ENCODE data around the gene IRAG1.
A peak's percentile ranks its signal among the peaks of the same experiment; 100 is the strongest.

Gene IRAG1, protein sequence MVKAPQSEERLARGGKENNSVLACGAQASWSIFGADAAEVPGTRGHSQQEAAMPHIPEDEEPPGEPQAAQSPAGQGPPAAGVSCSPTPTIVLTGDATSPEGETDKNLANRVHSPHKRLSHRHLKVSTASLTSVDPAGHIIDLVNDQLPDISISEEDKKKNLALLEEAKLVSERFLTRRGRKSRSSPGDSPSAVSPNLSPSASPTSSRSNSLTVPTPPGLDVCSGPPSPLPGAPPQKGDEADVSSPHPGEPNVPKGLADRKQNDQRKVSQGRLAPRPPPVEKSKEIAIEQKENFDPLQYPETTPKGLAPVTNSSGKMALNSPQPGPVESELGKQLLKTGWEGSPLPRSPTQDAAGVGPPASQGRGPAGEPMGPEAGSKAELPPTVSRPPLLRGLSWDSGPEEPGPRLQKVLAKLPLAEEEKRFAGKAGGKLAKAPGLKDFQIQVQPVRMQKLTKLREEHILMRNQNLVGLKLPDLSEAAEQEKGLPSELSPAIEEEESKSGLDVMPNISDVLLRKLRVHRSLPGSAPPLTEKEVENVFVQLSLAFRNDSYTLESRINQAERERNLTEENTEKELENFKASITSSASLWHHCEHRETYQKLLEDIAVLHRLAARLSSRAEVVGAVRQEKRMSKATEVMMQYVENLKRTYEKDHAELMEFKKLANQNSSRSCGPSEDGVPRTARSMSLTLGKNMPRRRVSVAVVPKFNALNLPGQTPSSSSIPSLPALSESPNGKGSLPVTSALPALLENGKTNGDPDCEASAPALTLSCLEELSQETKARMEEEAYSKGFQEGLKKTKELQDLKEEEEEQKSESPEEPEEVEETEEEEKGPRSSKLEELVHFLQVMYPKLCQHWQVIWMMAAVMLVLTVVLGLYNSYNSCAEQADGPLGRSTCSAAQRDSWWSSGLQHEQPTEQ

DNA sequence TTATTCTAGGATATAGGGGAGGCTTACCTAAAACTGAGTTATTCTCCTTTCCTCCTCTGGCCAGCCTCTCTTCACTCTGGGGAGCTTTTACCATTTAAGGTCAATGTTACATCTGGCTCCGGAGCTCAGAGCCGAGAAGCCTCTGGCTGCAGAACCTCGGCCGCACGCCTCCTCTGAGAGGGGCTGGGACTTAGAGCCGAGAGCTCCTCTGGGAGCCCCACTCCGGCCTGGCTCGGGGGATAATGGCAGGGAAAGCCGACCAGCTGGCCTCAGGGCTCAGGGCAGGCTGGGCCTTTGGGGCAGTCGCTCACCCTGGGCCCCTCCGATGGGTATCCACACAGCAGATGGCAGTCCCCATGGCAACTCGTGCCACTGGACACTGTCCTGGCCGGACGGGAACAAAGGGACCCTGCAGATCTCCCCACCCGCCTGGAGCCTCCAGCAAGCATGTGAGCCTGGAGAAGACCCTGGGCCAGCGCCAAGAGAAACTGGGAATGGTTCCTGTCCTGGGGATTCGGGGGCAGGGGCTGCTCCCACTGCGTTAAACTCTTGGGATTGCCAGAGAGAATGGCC lies at the start of gene IRAG1:
Gene IRAG1, minus strand, starts transcription at position 247 of the 573 bp plus-strand sequence. Its CDS starts 153 bp downstream, at position 94.
- peak within 1 kb of the TSS; percentile 89 for H3K4me3 ChIP-seq (ENCODE audit: low read length)
- peak within 1 kb of the TSS; percentile 91 for H3K9ac ChIP-seq (ENCODE audit: low read length)

DNA sequence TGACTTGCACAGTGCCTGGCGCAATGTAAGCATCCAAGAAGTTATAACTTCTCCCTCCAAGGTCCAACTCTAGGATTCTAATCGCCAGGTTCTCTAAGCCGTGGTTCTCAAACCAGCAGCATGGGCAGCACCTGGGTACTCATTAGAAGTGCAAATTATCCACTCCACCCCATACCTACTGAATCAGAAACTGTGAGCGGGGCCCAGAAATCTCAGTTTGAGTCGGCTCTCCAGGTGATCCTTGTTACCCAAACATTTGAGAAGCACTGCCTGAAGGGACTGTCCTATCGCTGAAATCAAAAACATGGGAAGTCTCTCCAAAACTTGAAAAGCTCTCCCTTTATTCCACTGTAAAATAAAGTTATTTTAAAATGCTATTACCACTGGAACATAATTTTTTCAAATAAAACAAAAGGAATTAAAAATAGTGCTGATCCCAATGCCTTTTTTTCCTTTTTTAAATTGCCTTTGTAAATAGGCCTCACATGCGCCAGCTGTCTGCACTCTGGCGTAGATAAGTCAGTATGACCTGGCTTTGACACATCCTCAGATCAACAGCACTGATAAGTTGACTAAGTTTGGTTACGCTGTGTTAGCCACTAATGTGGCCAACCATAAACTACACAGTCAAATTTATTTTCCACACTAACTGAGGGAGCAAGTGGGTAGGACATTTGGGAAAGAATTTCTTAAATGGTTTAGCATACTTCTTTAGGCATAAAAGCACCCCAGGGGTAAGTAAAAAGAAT lies 49.1 kb upstream of the IRAG1 start:
- no peaks in the 10 kb centered on the region for H3K4me1 ChIP-seq (ENCODE audit: control insufficient read depth, insufficient read depth, low read length)
- no peak overlapping the region for H3K27ac ChIP-seq (ENCODE audit: low read depth, low read length)
- H3K9ac ChIP-seq (ENCODE audit: low read length): no peak overlapping the region
- no peaks in the 10 kb centered on the region for H3K27me3 ChIP-seq (ENCODE audit: control insufficient read depth, insufficient read depth, low read length)
- no peak overlapping the region for H3K4me3 ChIP-seq (ENCODE audit: low read length)
- no peaks in the 10 kb centered on the region for H3K36me3 ChIP-seq (ENCODE audit: control insufficient read depth, insufficient read depth, low read length)

More for the DNA sequence above, at the start of gene IRAG1:
- H3K27me3 ChIP-seq (ENCODE audit: control insufficient read depth, insufficient read depth, low read length): no peaks in the 10 kb centered on the region
- H3K4me1 ChIP-seq (ENCODE audit: control insufficient read depth, insufficient read depth, low read length): peaks cover 26% of the 10 kb centered on the region
- no peaks in the 10 kb centered on the region for H3K36me3 ChIP-seq (ENCODE audit: control insufficient read depth, insufficient read depth, low read length)
- H3K27ac ChIP-seq (ENCODE audit: low read depth, low read length): peak within 1 kb of the TSS; percentile 94

DNA sequence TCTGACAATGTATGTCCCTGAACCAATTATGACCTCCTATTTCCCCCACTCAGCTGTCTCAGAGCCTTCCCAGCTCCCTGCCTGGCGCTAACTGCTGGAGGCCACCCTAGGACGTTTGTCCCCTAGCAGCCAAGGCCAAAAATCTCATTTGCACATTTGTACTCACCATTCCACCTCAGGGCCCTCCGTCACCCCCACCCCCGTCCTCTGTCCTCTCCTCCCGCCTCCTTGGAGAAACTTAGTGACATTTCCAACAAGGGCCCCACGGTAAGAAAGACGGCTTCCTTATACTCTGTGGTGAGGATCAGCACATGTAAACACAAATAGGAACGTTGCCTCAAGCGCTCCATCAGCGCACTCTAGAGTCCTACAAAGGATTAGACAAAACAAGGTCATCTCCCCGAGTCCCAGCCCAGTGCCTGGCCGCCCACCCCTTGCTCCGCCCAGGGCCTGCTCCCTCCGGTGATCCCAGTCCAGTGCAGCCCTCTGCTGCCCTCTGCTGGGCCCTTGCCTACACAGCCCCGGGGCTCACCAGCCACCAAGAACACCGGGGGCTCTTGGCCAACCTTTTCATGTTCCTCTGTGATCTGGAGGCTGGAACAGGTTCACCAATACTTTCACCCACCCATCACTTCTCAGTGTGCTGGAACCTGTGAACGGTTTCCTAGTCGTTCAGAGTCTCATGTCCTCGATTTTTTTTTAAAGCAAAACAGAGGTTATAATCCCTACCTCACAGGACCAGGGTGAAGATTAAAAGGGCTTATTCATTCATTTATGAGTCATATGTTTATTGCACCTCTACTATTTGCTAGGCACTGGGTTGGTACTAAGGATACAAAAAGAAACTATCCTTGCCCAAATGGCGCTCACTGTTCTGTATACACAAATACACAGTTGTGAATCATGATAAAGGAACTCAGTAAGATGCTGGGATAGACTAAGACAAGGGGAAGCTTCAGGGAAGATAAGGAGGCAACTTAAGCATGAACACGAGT lies 42.2 kb upstream of the IRAG1 start:
- H3K9ac ChIP-seq (ENCODE audit: low read length): no peak overlapping the region
- H3K27ac ChIP-seq (ENCODE audit: low read depth, low read length): peak overlapping the region; percentile 63
- H3K27me3 ChIP-seq (ENCODE audit: control insufficient read depth, insufficient read depth, low read length): no peaks in the 10 kb centered on the region
- H3K4me3 ChIP-seq (ENCODE audit: low read length): peak overlapping the region; percentile 40
- peaks cover 5% of the 10 kb centered on the region for H3K4me1 ChIP-seq (ENCODE audit: control insufficient read depth, insufficient read depth, low read length)
- no peaks in the 10 kb centered on the region for H3K36me3 ChIP-seq (ENCODE audit: control insufficient read depth, insufficient read depth, low read length)

DNA sequence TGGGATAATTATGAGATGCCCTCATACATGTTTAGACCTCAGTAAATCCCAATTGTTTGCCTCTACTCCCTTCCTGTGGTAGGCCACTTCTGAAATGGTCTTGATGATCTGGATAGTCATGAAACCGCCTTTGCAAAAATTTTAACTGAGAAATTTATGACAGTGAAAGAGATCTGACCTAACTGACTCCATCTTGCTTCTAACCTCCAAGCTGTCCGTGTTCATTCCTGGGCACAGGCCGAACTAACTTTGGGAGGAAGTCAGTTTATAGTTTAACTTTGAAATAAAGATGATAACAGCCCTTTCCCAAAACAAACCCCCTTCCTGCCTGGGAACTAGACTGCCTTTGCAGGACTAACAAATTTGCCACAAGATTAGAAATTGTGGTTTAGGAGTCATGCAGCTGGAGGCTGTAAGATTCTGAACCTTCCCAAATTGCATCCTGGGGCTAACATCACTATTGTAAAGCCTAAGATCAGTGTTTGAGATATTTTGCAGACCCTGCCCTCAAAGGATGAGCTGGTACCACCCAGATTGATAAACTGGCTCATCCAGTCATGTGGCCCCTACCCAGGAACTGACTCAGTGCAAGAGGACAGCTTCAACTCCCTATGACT lies 37.6 kb upstream of the IRAG1 start:
- Histone ChIP-seq H3K27ac (ENCODE audit: low read depth, low read length) (no peak overlapping the region), H3K4me3 (ENCODE audit: low read length) (no peak overlapping the region), H3K9ac (ENCODE audit: low read length) (no peak overlapping the region), H3K36me3 (ENCODE audit: control insufficient read depth, insufficient read depth, low read length) (no peaks in the 10 kb centered on the region), H3K27me3 (ENCODE audit: control insufficient read depth, insufficient read depth, low read length) (no peaks in the 10 kb centered on the region), H3K4me1 (ENCODE audit: control insufficient read depth, insufficient read depth, low read length) (peaks cover 9% of the 10 kb centered on the region)

DNA sequence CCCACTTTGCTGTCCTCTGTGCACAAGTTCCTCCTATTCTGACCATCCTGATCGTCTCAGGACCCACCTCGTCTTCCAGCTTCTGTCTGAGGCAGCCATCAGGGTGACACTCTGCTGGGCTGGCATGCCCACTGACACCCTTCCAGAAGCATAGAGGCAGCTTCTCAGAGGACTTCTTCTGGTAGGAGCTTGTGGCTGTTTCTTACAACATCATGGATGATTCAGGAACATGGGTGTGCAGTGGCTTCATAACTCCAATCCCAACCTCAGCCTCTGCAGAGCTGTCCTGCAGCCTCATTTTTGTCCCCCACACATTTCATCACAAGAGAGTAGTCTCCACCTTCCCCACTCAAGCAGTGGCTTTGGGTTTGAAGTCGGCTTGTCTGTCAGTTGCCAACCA lies 36.6 kb upstream of the IRAG1 start:
- no peak overlapping the region for H3K4me3 ChIP-seq (ENCODE audit: low read length)
- H3K27me3 ChIP-seq (ENCODE audit: control insufficient read depth, insufficient read depth, low read length): no peaks in the 10 kb centered on the region
- no peak overlapping the region for H3K27ac ChIP-seq (ENCODE audit: low read depth, low read length)
- no peaks in the 10 kb centered on the region for H3K36me3 ChIP-seq (ENCODE audit: control insufficient read depth, insufficient read depth, low read length)
- H3K9ac ChIP-seq (ENCODE audit: low read length): no peak overlapping the region
- H3K4me1 ChIP-seq (ENCODE audit: control insufficient read depth, insufficient read depth, low read length): peaks cover 4% of the 10 kb centered on the region

DNA sequence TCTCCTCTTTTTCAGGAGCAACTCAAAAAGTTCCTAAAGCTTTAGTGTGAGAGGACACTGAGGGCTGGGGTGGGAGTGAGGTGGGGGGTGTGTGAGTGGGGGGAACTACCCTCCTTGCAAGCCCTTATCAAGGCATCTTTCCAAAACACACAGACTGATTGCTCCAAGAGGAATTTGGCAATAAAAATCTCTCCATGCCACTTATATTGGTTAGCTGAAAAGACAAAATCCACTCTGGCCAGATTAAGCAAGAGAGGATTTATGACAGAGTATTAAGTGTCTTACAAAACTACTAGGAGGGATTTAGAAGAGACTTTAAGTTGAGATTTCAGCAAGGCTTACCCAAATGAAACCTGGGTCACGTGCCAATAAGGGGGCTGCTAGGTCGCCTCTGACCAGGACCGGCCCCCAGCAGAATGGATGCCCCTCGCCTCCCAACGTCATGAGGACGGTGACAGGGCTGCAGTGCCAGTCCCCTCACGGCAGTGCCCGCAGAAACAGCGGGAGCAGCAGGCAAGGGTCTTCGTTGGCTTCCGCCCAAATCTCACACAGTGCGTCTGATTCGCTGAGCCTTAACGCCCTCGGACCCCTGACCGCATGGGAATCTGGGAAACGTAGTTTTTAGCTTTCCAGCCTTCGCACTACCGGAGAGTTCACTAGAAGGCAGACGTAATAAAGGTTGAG lies 35.4 kb upstream of the IRAG1 start:
- Histone ChIP-seq H3K4me1 (ENCODE audit: control insufficient read depth, insufficient read depth, low read length) (peaks cover 4% of the 10 kb centered on the region), H3K27me3 (ENCODE audit: control insufficient read depth, insufficient read depth, low read length) (no peaks in the 10 kb centered on the region), H3K36me3 (ENCODE audit: control insufficient read depth, insufficient read depth, low read length) (no peaks in the 10 kb centered on the region), H3K4me3 (ENCODE audit: low read length) (no peak overlapping the region), H3K9ac (ENCODE audit: low read length) (no peak overlapping the region), H3K27ac (ENCODE audit: low read depth, low read length) (no peak overlapping the region)

DNA sequence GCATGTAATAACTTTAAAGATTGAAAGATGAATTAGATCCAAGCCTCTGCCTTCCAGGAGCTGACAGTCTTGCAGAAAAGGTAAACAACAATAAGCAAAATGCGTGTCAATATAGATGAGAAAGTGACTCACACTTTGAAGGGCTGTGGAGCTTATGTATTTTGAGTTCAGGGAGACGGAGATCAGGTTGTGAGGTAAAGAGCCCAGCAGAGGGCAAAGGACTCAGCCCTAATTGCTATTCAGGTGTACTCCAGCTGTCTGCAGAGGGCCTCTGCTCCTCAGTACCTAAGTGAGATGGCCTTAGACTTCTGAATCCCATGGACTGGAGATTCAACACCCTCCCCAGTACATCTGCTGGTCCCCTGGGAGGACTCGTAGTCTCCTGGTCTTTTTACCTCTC lies 34.6 kb upstream of the IRAG1 start:
- H3K27me3 ChIP-seq (ENCODE audit: control insufficient read depth, insufficient read depth, low read length): no peaks in the 10 kb centered on the region
- peaks cover 4% of the 10 kb centered on the region for H3K4me1 ChIP-seq (ENCODE audit: control insufficient read depth, insufficient read depth, low read length)
- no peak overlapping the region for H3K27ac ChIP-seq (ENCODE audit: low read depth, low read length)
- H3K4me3 ChIP-seq (ENCODE audit: low read length): no peak overlapping the region
- no peaks in the 10 kb centered on the region for H3K36me3 ChIP-seq (ENCODE audit: control insufficient read depth, insufficient read depth, low read length)
- H3K9ac ChIP-seq (ENCODE audit: low read length): no peak overlapping the region

DNA sequence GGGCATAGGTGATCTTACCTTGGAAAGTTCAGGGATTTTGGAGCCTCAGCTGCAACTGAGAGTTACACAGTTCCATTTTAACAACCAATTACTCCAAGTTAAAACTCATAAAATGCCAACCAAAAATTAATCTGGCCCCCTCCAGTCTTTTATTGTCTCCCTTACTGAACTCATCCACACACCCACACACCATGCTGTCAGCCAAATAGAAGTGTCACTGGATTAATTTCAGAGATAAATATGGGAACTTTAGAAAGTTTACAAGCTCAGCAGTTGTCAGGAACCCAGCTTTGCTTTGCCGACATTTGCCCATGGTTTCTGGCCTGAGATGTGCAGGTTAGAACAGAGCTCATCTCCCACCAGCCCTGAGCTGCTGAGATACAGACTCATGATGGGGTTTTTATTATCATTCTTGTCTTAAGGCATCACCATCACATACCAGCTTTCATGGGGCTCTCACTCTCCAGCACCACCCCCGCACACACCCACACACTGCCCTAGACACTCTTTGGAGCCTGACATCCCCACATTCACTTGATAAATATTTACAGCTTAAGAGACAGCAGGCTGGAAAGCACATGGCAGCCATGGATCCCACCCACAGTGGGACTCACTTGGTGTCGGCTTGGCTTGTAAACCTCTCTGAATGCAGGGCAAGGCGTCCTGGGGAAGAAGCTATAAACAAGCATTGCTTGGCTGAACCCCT lies 33.7 kb upstream of the IRAG1 start:
- Histone ChIP-seq H3K27ac (ENCODE audit: low read depth, low read length) (no peak overlapping the region), H3K4me1 (ENCODE audit: control insufficient read depth, insufficient read depth, low read length) (peaks cover 4% of the 10 kb centered on the region), H3K9ac (ENCODE audit: low read length) (no peak overlapping the region), H3K36me3 (ENCODE audit: control insufficient read depth, insufficient read depth, low read length) (no peaks in the 10 kb centered on the region), H3K27me3 (ENCODE audit: control insufficient read depth, insufficient read depth, low read length) (no peaks in the 10 kb centered on the region), H3K4me3 (ENCODE audit: low read length) (no peak overlapping the region)

DNA sequence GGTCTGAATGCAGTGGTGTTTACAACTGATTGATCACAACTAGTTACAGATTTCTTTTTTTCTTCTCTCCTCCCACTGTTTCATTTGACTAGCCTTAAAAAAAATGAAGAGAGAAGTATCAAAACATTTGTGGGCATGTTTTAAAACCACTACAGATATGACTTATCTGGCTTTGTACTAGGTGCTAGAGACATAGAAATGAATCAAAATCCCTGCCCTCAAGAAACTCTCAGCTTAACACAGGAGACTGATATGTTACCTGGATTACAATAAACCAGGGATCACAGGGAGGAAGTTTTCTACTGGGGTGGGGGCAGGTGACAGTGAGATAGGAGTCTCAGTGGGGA lies 32.3 kb upstream of the IRAG1 start:
- no peak overlapping the region for H3K4me3 ChIP-seq (ENCODE audit: low read length)
- no peak overlapping the region for H3K27ac ChIP-seq (ENCODE audit: low read depth, low read length)
- H3K36me3 ChIP-seq (ENCODE audit: control insufficient read depth, insufficient read depth, low read length): no peaks in the 10 kb centered on the region
- no peak overlapping the region for H3K9ac ChIP-seq (ENCODE audit: low read length)
- no peaks in the 10 kb centered on the region for H3K27me3 ChIP-seq (ENCODE audit: control insufficient read depth, insufficient read depth, low read length)
- peaks cover 4% of the 10 kb centered on the region for H3K4me1 ChIP-seq (ENCODE audit: control insufficient read depth, insufficient read depth, low read length)

DNA sequence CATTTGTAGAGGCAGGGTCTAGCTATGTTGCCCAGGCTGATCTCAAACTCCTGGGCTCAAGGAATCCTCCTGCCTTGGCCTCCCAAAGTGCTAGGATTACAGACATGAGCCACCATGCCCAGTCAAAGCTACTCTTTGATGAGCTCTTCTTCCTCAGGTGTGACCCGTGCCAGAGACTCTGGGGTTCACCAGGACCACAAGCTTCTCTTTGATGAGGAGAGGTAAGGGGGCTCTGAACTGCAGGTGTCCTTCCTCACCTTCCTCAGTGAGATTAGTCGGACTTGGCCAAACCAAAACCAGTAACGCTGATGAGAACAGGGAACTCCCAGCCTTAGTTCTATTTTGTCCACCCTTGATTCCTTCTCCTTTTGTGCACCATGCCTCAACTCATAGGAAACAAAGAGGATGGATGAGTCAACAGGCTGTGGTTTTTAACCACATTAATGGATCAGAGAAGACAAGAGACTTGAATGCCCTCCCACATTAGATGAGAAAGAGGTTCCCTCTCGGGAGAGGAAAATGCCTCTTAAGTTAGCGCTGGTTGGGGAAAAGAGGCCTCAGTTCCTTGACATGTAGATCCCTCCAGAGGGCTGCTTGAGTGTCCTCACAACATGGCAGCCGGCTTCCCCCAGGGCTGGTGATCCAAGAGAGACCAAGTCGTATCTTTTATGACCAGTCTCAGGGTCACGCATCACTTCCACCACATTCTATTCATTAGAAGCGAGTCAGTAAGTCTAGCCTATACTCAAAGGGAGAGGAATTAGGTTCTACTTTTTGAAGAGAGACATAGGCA lies 31.8 kb upstream of the IRAG1 start:
- Histone ChIP-seq H3K27me3 (ENCODE audit: control insufficient read depth, insufficient read depth, low read length) (no peaks in the 10 kb centered on the region), H3K4me3 (ENCODE audit: low read length) (no peak overlapping the region), H3K4me1 (ENCODE audit: control insufficient read depth, insufficient read depth, low read length) (peaks cover 4% of the 10 kb centered on the region), H3K27ac (ENCODE audit: low read depth, low read length) (no peak overlapping the region), H3K9ac (ENCODE audit: low read length) (no peak overlapping the region), H3K36me3 (ENCODE audit: control insufficient read depth, insufficient read depth, low read length) (no peaks in the 10 kb centered on the region)

All from rectal smooth muscle tissue (tissue), 1 donor.